ENCODE measurements around the gene CISTR.

DNA sequence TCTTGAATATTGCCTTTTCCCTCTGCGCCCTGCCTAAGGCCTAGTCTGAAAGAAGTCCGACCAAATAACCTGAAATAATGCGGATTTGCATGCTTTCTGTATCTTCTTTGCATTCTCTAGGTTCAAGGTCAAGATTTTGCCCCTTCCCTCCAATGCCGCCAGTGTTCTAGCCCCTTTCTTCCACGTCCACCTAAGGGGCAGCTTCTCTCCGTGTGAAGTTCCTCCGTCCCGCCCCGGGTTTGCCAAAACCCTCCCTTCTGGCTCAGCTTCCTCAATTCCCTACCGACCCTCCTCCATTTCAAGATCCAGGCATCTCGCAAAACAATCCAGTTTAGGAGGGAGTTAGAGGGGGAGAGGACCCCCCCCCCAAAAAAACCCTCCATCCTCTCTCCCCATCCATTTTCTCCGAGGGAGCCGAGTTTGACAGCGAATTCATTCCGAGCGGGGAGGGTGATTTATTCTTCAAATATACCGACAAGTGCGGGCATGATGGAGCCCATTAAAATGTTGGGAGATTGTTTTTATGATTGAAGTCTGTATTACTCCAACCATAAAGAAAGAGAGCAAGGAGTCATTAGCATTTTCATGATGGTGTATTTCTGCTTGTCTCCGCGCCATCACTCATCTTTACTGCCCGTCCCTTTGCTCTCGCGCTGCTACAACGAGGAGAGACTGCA, 55.0 kb downstream of the CISTR start:
- TF ChIP-seq GATA3 (IDR thresholded peaks at IDR 0.05; ENCODE audit: low read depth, low read length) (no peak), GATA2 (IDR thresholded peaks at IDR 0.05; ENCODE audit: low read depth, low read length) (no peak)
